GM19455 (cell line): ENCODE data around the gene IL20.

ENCODE experiments used
- ATAC-seq: cut with Tn5 transposase; IDR thresholded peaks from one replicate; pipeline ENCODE4 v1.9.1; 2021; ENCODE audit not compliant: unreplicated experiment

IL20 gene

DNA sequence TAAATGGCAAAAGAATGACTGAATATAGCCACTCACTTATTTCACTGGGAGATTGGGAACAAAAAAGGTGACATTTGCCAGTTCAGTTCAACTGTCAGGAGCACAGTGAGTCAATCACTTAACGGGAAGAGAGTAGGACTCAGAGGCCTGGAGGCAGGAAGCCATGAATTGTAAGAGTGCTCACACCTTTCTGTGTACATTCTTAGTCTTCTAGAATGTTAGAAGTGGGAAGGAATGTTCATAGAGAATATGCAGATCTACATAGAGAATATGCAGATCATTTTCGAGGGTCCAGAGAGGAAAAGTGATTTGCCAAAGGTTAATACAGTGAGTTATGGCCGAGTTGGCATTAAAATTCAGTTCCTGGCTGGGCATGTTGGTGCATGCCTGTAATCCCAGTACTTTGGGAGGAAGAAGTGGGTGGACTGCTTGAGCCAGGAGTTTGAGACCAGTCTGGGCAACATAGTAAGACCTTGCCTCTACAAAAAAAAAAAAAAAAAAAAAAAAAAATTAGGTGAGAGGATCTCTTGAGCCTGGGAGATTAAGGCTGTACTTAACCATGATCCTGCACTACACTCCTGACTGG lies 8.3 kb downstream of the IL20 start:
- ATAC-seq = no peak

DNA sequence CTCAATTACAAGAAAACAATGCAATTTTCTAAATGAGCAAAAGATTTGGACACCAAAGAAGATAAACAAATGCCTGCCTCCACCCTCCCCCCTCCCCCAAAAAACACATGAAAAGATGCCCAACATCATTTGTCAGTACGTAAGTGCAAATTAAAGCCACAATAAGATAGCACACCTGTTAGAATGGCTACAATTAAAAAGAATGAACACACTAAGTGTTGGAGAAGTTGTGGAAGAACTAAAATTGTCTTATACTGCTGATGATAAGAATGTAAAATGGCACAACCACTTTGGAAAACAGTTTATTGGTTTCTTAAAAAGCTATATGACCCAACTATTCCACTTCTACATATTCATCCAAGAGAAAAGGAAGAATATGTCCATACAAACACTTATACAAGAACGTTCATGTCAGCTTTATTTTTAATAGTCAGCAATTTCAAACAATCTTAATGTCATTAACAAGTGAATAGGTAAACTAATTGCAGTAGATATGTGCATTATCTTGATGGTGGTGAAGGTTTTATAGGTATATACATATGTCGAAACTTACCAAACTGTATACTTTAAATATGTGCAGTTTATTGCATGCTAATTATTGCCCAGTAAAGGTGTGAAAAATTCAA lies 10.4 kb downstream of the IL20 start:
- ATAC-seq = no peak

DNA sequence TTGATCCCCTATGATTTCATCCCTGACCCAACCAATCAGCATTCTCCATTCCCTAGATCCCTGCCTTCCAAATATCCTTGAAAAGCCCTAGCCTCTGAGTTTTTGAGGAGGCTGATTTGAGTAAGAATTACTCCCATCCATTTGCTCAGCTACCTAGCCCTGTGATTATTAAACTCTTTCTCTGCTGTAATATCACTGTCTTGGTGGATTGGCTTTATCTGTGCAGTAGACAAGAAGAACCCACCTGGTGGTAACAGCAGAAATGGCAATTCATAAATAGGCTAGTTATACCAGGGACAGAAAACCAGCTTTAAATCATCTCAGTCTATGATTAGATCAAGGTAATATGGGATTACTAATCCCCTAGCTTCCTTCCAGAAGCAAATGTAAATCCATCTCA lies 13.0 kb downstream of the IL20 start:
- no peak for ATAC-seq

DNA sequence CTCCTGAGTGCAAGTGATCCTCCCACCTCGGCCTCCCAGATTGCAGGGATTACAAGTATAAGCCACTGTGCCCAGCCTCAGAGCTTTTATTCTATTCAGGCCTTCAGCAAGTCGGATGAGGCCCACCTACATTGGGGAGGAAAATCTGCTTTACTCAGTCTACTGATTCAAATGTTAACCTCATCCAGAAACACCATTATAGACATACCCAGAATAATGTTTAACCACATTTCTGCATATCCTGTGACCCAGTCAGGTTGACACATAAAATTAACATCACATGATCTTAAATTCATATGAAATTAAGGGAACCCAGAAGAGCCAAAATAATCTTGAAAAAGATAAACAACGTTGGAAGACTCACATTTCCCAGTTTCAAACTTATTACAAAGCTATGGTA lies 14.9 kb downstream of the IL20 start:
- ATAC-seq = no peak

DNA sequence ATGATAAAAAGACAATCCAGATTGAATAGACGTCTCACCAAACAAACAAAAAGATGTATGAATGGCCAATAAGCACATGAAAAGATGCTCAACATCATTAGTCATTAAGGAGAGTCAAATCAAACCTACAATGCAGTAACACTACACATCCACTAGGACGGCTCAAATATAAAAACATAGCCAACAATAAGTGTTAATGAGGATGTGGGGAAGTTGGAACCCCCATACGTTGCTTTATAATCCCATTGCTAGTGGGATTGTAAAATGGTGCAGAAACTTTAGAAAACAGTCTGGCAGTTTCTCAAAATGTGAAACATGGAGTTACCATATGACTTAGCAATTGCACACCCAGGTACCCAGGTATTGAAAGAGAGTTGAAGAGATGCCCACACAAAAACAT lies 17.1 kb downstream of the IL20 start:
- ATAC-seq = no peak

DNA sequence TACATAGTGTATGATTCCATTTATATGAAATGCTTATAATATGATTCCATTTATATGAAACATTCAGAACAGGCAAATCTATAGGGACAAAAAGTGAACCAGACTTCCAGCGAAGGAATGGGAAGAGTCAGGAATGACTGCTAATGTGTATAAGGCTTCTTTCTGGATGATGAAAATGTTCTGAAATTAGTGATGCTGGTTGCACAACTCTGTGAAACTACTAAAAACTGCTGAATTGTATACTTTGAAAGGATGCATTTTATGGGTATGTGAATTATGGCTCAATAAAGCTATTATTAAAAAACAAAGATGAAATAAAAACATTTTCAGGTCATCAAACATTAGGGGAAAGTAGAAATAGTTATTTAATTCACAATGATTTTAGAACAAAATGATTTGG lies 17.7 kb downstream of the IL20 start:
- ATAC-seq = no peak

DNA sequence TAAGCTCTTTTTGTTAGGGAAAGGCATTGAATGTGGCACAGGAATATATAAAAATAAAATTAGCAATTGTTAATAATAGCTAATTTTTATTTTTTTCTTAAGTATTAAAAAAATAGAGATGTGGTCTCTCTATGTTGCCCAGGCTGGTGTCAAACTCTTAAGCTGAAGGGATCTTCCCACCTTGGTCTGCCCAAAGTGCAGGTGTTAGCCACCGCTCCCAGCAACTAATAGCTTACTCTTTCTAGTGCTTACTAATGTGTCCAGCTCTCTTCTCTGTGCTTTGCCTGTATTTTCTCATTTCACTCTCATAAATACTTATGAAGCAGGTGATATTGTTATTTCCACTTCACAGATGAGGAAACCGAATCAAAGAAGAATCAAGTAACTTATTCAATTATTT lies 18.5 kb downstream of the IL20 start:
- no peak for ATAC-seq

DNA sequence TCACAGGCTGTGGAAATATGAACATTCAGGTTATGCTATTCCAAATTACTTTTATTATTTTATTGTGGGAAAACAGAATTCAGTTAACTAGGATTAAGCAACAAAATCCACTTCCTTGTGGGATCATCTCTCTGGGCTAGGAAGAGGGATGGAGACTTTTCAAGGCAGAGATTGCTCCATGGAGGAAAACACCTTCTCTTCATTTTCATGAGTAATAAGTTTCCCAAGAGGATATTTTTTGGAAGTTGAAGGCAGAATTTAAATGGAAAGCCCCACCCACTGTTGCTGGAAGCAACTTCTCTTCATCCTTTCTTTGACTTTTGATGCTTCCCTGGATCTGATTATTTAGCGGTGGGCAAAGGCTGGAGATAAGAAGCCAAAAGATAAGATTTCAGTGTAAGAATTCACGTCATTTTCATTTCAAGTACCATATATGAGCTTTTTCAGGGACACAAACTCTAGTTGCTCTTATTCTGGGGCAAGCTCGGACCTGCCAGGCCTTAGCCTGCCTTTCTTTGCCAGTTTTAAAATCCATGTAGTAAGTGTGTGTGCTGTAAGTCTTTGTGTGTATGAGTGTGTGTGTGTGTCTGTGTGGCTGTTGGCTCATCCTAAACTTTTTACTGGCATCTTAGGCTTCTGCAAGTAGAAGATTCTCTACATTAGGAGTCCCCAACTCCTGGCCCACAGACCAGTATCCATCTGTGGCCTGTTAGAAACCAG lies 20.1 kb downstream of the IL20 start:
- ATAC-seq = no peak

DNA sequence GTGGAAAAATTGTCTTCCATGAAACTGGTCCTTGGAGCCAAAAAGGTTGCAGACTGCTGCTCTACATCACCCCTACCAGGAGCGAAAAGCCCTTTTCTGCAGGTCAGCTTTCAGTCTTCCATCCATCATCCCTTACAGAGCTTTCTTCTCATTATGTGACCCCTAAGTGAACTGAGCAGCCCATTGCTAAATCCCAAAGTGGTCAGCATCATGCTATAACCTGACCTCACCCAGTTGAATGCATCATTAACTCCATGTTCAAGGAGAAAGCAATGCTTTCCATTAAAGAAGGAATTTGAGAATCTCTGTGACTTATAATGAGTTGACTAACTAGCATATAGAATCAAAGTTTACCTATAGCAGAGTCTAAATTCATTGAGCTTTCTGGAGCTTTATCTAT lies 21.4 kb downstream of the IL20 start:
- no peak for ATAC-seq

DNA sequence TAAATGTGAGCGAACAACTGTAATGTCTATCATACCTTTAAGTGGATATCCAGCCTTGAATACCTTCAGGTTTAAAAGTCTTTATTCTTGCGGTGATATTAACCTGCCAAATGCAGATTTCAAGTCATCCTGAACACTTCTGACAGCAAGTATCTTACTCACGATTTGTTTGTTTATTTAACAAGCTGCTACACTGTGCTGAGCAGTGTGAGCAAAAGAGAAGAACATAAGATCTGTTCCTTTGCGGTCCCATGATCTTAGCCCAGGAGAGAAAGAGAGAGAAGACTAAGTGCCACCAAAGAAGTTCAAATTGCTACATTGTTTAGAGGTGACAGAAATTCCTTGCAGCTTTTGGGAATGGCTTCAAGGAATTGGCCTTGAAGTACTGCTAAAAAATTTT lies 22.3 kb downstream of the IL20 start:
- ATAC-seq = no peak

DNA sequence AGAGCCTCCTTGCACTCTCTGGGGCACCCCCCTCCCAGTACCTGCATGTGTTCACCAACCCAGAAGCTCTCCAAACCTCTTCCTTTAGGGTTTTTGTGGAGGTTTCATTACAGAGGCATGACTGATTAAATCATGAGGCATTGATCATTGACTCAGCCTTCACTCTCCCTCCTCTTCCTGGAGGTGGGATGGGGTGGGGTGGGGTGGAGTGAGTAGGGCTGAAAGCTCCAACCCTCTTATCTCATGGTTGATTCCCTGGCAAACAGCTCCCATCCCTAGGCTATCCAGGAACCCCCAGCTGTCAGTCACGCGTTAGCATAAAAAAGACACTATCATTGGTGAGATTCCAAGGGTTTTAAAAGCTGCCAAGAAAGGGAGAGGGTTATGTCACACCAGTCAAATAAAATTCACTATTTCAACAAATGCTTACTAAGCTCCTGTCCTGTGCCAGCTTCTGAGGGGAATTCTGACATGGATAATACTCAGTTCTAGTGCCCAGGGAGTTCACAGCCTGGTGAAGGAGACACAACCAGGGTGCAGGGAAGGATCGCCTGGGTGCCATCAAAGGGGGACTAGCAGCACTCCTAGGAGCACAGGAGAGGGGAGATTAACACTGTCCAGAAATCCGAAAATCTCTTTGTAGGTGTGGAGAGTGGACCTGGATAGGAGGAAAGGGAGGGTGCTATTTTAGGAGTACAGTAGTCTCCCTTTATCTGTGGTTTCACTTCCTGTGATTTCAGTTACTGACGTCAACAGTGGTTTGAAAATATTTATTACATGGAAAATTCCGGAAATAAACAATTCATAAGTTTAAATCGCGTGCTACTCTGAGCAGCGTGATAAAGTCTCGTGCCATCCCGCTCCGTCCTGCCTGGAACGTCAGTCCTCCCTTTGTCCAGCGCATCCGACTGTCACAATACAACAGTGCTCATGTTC lies 25.0 kb downstream of the IL20 start:
- no peak for ATAC-seq

DNA sequence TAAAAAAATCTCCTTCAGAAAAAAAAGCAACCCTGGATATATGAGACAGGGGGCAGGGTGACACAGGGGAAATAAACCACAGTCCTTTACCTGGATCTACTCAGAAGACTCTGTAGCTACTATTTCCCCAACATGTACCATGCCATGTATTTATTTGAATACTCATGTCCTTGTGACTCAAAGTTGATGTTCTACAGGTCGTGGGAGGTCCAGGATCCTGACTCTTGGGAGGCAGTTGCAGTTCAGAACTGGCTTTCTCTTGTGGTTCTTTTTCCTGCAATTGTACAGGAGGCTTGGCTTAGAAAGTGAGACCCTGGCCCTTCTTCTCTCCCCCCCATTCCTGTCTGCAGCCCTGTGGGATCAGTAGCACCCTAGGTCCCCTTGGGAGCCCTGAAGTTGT lies 26.0 kb downstream of the IL20 start:
- no peak for ATAC-seq

DNA sequence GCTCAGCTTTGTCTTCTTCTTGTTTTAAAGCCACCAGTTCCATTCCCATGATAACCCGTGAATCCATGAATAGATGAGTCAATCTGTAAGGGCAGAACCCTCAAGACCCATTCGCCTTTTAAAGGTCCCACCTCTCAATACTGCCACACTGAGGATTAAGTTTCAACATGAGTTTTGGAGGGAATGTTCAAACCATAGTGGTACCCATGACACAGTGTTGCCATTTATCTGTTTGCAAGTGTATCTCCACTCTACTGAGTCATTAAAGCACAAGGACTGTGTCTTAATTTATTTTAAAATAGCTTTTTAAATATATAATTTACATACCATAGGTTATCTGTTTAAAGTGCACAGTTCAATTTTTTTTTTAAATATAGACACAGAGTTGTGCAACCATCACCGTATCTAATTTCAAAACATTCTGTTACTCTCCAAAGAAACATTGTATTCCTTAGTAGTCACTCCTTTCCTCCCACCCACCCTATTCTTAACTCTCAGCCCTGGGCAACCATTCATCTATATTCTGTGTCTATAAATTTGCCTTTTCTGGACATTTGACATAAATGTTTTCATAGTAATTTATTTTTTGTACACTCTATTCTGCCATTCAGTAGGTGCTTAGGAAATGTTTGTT lies 27.0 kb downstream of the IL20 start:
- no peak for ATAC-seq

DNA sequence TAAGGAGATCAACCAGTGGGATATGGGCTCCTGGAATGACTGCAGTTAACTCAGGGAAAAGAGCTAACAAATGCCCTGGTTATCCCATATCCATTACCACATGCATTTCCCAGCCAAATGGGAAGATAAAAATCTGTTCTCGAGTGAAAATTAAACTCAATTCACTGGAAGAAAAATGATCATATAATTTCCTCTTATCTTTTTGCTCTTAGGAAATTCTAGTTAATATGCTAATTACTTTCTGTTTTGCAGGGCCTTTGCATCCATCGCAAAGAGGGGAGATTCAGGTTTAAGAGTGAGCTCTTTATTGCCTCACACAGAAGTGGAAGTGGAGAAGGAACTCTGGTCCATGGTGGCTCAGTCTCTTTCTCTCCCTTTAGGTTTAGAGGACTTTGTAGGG lies 28.0 kb downstream of the IL20 start:
- no peak for ATAC-seq

DNA sequence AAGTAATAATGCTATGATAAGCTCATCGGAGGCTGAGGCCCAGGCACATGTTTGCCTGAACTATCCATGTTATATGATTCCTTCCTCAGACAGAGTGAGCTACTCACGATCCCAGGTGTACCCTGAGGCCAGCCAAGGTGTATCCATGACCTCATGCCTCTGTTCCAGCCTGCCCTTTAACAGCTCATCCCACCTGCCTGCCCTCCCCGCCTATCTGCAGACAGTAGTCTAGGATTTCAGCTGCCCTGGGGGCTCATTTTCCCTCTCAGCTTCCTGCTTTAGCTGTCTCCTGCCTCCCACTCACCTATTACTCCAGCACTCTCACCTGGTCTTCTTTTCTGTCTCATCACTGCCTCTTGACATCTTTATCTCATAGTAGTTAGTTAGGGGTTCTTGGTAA lies 29.9 kb downstream of the IL20 start:
- ATAC-seq = no peak

DNA sequence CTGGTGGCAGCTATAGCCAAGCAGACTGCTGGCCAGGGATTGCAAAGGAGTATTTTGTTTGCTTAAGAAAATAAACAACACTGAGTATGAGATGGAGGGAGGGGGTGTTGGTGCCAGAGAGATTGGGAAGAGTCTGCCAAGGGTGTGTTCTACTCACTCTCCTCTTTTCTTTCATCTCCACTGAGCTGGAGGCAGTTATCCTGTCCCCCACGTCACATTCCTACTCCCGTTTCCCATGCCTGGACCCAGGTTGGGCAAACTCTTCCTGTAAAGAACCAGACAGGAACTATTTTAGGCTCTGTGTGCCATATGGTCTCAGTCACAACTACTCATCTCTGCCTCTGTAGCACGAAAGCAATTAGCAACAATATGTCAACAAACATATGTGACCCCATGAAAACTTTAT lies 30.4 kb downstream of the IL20 start:
- ATAC-seq = no peak

DNA sequence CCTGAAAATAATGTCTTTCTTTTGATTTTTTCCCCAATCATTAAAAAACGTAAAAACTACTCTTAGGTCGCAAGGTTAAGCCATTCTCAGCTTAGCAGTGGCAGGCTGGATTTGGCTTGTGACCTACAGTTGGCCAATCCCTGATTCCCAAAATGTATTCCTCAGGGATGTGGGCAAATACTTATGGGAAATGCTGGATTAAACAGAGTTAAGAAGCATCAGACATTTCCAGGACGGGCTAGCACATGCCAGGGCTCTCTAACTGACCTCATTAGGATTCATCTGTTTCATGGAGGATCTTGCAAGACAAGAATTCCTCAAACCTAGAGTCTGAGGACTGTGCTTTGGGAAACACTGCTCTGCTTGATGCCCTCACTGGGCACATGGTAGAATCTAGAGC lies 30.8 kb downstream of the IL20 start:
- ATAC-seq = no peak

DNA sequence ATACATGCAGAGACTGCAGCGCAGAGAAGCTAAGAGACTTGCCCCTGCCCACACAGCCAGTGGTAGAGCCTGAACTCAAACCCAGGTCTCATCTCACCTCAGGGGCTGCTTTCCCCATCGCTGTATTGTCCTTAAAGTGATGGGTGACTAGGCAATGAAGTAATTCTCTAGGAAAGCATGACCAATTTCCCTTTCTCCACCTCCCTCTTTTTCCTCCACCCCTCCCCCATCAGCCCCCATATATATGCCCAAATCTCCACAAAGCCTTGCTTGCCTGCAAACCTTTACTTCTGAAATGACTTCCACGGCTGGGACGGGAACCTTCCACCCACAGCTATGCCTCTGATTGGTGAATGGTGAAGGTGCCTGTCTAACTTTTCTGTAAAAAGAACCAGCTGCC lies 31.8 kb downstream of the IL20 start, which contains the start of gene IL24:
TSS of gene IL24 (plus strand) at position 269 of the 400 bp plus-strand sequence. CDS start 390 bp downstream, outside the sequence.
- no peak for ATAC-seq

DNA sequence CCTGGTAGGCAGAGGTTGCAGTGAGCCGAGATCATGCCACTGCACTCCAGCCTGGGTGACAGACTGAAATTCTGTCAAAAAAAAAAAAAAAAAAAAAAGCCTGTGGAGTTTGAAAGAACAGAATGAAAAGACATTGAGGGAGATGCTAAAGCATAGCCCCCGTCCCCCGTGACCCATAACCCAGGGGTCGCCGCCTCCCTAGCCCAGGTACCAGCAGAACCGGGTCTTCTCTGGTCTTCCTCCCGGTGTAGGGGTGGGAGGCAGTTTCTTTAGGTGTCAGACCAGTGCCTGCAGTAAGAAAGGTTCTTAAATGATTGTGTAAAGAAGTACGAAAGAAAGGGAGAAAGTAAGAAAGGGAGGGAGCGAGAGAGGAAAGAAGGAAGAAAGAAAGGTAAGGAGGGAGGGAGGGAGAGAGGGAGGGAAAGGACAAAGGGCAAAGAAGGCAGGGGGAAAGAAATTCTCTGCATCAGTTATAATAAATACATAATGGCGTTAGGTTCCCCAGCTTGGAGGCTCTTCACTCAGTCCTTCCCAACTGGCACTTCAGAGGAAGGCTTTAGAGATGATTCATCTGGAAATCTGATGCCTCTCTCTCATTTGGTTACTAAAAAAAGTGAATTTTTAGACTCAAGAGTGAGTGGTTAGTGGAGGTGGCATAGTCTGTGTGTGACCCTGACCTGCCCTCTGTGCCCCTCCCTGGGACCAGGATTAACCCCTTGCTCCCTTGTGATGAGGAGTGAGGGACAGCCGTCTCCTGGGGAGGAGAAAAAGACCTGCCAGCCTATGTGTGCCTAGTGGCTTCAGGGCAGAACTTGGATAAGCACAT lies 32.9 kb downstream of the IL20 start:
- ATAC-seq = no peak

DNA sequence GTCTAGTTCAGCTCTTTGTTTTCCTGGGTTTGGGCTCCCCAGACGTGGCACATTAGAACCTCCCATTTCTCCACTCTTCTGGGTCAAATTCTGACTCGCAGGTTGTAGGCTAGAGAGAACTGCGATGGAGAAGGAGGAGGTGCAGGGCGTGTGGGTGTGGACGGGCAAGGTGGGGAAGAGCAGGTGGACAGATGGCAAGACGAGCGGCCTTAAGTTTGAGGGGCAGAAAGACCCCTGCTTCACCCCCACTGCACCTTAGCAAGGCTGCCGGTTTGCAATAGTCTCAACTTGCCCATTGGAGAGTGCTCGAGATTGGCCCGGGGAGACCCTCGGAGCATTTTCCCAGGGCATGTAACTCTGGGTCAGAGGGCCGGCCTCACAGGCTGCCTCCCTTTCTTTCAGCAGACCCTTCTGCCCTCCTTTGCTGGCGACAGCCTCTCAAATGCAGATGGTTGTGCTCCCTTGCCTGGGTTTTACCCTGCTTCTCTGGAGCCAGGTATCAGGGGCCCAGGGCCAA lies 33.5 kb downstream of the IL20 start:
- no peak for ATAC-seq
